ENCODE results near the gene KNG1. TPM values are rescaled to one million over a fixed set of nuclear protein-coding genes. Genes with fewer than 3 reads are reported as not detected.
A peak's percentile ranks its signal among the peaks of the same experiment; 100 is the strongest.

The KNG1 gene
- total RNA-seq, 2 experiments from 2014 or later = not detected

GRCh38 chr3:186719945-186720739 is 3.0 kb downstream of the KNG1 start:
- no peak for DNase-seq
- Mint-ChIP-seq H3K36me3 (ENCODE audit: low read depth) (no peaks in the 10 kb centered on the region), H3K27ac (no peak overlapping the region), H3K9me3 (ENCODE audit: insufficient read depth) (no peaks in the 10 kb centered on the region), H3K4me1 (ENCODE audit: low read depth) (no peaks in the 10 kb centered on the region), H3K4me3 (no peak overlapping the region), H3K27me3 (ENCODE audit: low read depth) (peaks cover 17% of the 10 kb centered on the region)
- ChIA-PET CTCF (no interaction called here), POLR2A (no interaction called here)
- no peak for ATAC-seq

GRCh38 chr3:186722457-186722856 is 5.3 kb downstream of the KNG1 start:
- CTCF ChIA-PET = no interaction called here

GRCh38 chr3:186724911-186725310 is 7.8 kb downstream of the KNG1 start:
- Mint-ChIP-seq H3K4me1 (ENCODE audit: low read depth) (no peaks in the 10 kb centered on the region), H3K27me3 (ENCODE audit: low read depth) (peaks cover 13% of the 10 kb centered on the region), H3K9me3 (ENCODE audit: insufficient read depth) (no peaks in the 10 kb centered on the region), H3K4me3 (no peak overlapping the region), H3K36me3 (ENCODE audit: low read depth) (no peaks in the 10 kb centered on the region), H3K27ac (no peak overlapping the region)
- POLR2A ChIA-PET = no interaction called here
- DNase-seq (no peak), ATAC-seq (no peak)
- CTCF ChIA-PET = interaction anchor here (0.7 kb wide), 1 partner anchor 110 kb away, joined by 3 read pairs; no protein-coding TSS in a partner anchor

More at GRCh38 chr3:186722457-186722856, 5.3 kb downstream of the KNG1 start:
- ATAC-seq (no peak), DNase-seq (no peak)
- POLR2A ChIA-PET = no interaction called here
- H3K9me3 Mint-ChIP-seq (ENCODE audit: insufficient read depth) = no peaks in the 10 kb centered on the region
- no peak overlapping the region for H3K27ac Mint-ChIP-seq
- H3K36me3 Mint-ChIP-seq (ENCODE audit: low read depth) = no peaks in the 10 kb centered on the region
- no peak overlapping the region for H3K4me3 Mint-ChIP-seq
- H3K27me3 Mint-ChIP-seq (ENCODE audit: low read depth) = peaks cover 17% of the 10 kb centered on the region
- no peaks in the 10 kb centered on the region for H3K4me1 Mint-ChIP-seq (ENCODE audit: low read depth)

GRCh38 chr3:186732169-186732766 is 15.1 kb downstream of the KNG1 start:
- ChIA-PET POLR2A (no interaction called here), CTCF (no interaction called here)
- Mint-ChIP-seq H3K4me1 (ENCODE audit: low read depth) (peaks cover 4% of the 10 kb centered on the region), H3K27me3 (ENCODE audit: low read depth) (no peaks in the 10 kb centered on the region), H3K36me3 (ENCODE audit: low read depth) (no peaks in the 10 kb centered on the region), H3K27ac (no peak overlapping the region), H3K4me3 (no peak overlapping the region), H3K9me3 (ENCODE audit: insufficient read depth) (no peaks in the 10 kb centered on the region)
- ATAC-seq (no peak), DNase-seq (no peak)

- CTCF ChIA-PET = no interaction called here
- Mint-ChIP-seq H3K36me3 (ENCODE audit: low read depth) (no peaks in the 10 kb centered on the region), H3K4me3 (no peak overlapping the region), H3K4me1 (ENCODE audit: low read depth) (peaks cover 4% of the 10 kb centered on the region), H3K9me3 (ENCODE audit: insufficient read depth) (no peaks in the 10 kb centered on the region), H3K27ac (no peak overlapping the region), H3K27me3 (ENCODE audit: low read depth) (no peaks in the 10 kb centered on the region)
- DNase-seq (no peak), ATAC-seq (no peak)
- POLR2A ChIA-PET = no interaction called here
Observed at GRCh38 chr3:186742618-186743380, 25.6 kb downstream of the KNG1 start.

- no peaks in the 10 kb centered on the region for H3K9me3 Mint-ChIP-seq (ENCODE audit: insufficient read depth)
- ChIA-PET POLR2A (no interaction called here), CTCF (no interaction called here)
- H3K36me3 Mint-ChIP-seq (ENCODE audit: low read depth) = no peaks in the 10 kb centered on the region
- ATAC-seq (no peak), DNase-seq (no peak)
- no peak overlapping the region for H3K27ac Mint-ChIP-seq
- H3K27me3 Mint-ChIP-seq (ENCODE audit: low read depth) = no peaks in the 10 kb centered on the region
- H3K4me1 Mint-ChIP-seq (ENCODE audit: low read depth) = peaks cover 4% of the 10 kb centered on the region
- no peak overlapping the region for H3K4me3 Mint-ChIP-seq
Observed at GRCh38 chr3:186743666-186744065, 26.5 kb downstream of the KNG1 start.

GRCh38 chr3:186746008-186746407 is 28.8 kb downstream of the KNG1 start:
- ATAC-seq (no peak), DNase-seq (peak; percentile 26)
- H3K27ac Mint-ChIP-seq = no peak overlapping the region
- no peaks in the 10 kb centered on the region for H3K36me3 Mint-ChIP-seq (ENCODE audit: low read depth)
- no peaks in the 10 kb centered on the region for H3K27me3 Mint-ChIP-seq (ENCODE audit: low read depth)
- H3K4me3 Mint-ChIP-seq = no peak overlapping the region
- ChIA-PET CTCF (no interaction called here), POLR2A (no interaction called here)
- H3K4me1 Mint-ChIP-seq (ENCODE audit: low read depth) = peaks cover 4% of the 10 kb centered on the region
- no peaks in the 10 kb centered on the region for H3K9me3 Mint-ChIP-seq (ENCODE audit: insufficient read depth)

- Mint-ChIP-seq H3K27me3 (ENCODE audit: low read depth) (peaks cover 1% of the 10 kb centered on the region), H3K9me3 (ENCODE audit: insufficient read depth) (no peaks in the 10 kb centered on the region), H3K36me3 (ENCODE audit: low read depth) (no peaks in the 10 kb centered on the region), H3K4me1 (ENCODE audit: low read depth) (peaks cover 4% of the 10 kb centered on the region), H3K4me3 (no peak overlapping the region), H3K27ac (no peak overlapping the region)
- ATAC-seq = no peak
- DNase-seq = no peak
- CTCF ChIA-PET = no interaction called here
- POLR2A ChIA-PET = no interaction called here
Observed at GRCh38 chr3:186750316-186750715, 33.2 kb downstream of the KNG1 start.

- POLR2A ChIA-PET = no interaction called here
- Mint-ChIP-seq H3K4me3 (no peak overlapping the region), H3K27ac (no peak overlapping the region), H3K27me3 (ENCODE audit: low read depth) (peaks cover 1% of the 10 kb centered on the region), H3K4me1 (ENCODE audit: low read depth) (no peaks in the 10 kb centered on the region), H3K36me3 (ENCODE audit: low read depth) (no peaks in the 10 kb centered on the region), H3K9me3 (ENCODE audit: insufficient read depth) (no peaks in the 10 kb centered on the region)
- ATAC-seq (no peak), DNase-seq (no peak)
- CTCF ChIA-PET = no interaction called here
Observed at GRCh38 chr3:186751480-186751879, 34.3 kb downstream of the KNG1 start.

- ChIA-PET POLR2A (interaction anchor here (1.3 kb wide), 1 partner anchor 30 kb away, joined by 3 read pairs; no protein-coding TSS in a partner anchor), CTCF (no interaction called here)
- ATAC-seq (no peak), DNase-seq (no peak)
- H3K27ac Mint-ChIP-seq = no peak overlapping the region
- no peaks in the 10 kb centered on the region for H3K4me1 Mint-ChIP-seq (ENCODE audit: low read depth)
- no peaks in the 10 kb centered on the region for H3K36me3 Mint-ChIP-seq (ENCODE audit: low read depth)
- H3K27me3 Mint-ChIP-seq (ENCODE audit: low read depth) = peaks cover 1% of the 10 kb centered on the region
- H3K9me3 Mint-ChIP-seq (ENCODE audit: insufficient read depth) = no peaks in the 10 kb centered on the region
- no peak overlapping the region for H3K4me3 Mint-ChIP-seq
Observed at GRCh38 chr3:186754006-186754405, 36.8 kb downstream of the KNG1 start.

GRCh38 chr3:186754871-186755270 is 37.7 kb downstream of the KNG1 start:
- Mint-ChIP-seq H3K4me3 (no peak overlapping the region), H3K9me3 (ENCODE audit: insufficient read depth) (no peaks in the 10 kb centered on the region)
- CTCF ChIA-PET = interaction anchor here (1.8 kb wide), 1 partner anchor 138 kb away, joined by 4 read pairs; no protein-coding TSS in a partner anchor

GRCh38 chr3:186757214-186757613 is 40.1 kb downstream of the KNG1 start:
- no peak for DNase-seq
- Mint-ChIP-seq H3K4me3 (no peak overlapping the region), H3K27ac (no peak overlapping the region), H3K9me3 (ENCODE audit: insufficient read depth) (no peaks in the 10 kb centered on the region), H3K4me1 (ENCODE audit: low read depth) (peaks cover 4% of the 10 kb centered on the region), H3K27me3 (ENCODE audit: low read depth) (peaks cover 1% of the 10 kb centered on the region), H3K36me3 (ENCODE audit: low read depth) (no peaks in the 10 kb centered on the region)
- ChIA-PET POLR2A (interaction anchor here (0.6 kb wide), 1 partner anchor 1992 kb away, joined by 3 read pairs; no protein-coding TSS in a partner anchor), CTCF (no interaction called here)
- ATAC-seq = no peak

More at GRCh38 chr3:186754871-186755270, 37.7 kb downstream of the KNG1 start:
- H3K27me3 Mint-ChIP-seq (ENCODE audit: low read depth) = peaks cover 1% of the 10 kb centered on the region
- ATAC-seq (no peak), DNase-seq (no peak)
- POLR2A ChIA-PET = interaction anchor here (1.3 kb wide), 1 partner anchor 29 kb away, joined by 3 read pairs; no protein-coding TSS in a partner anchor
- peaks cover 4% of the 10 kb centered on the region for H3K4me1 Mint-ChIP-seq (ENCODE audit: low read depth)
- H3K36me3 Mint-ChIP-seq (ENCODE audit: low read depth) = no peaks in the 10 kb centered on the region
- no peak overlapping the region for H3K27ac Mint-ChIP-seq

All from activated CD8-positive, alpha-beta T cell treated with anti-CD3 and anti-CD28 coated beads, Interleukin-2, amount 10 ng/mL, durations not matched to agents 7 days and 5 days (primary cell).